HG03442 (cell line): Measurements from ENCODE around the gene MAN1A2.

Experiments used
- ATAC-seq: cut with Tn5 transposase; IDR thresholded peaks from one replicate; pipeline ENCODE4 v1.9.1; 2021; ENCODE audit warnings: mild to moderate bottlenecking, moderate library complexity; ENCODE audit not compliant: unreplicated experiment

MAN1A2 gene

GRCh38 chr1:117573386-117574023, 206.3 kb downstream of the MAN1A2 start:
- ATAC-seq: no peak

- no peak for ATAC-seq
Measured at GRCh38 chr1:117574161-117574835, 207.0 kb downstream of the MAN1A2 start.

- ATAC-seq: no peak
Measured at GRCh38 chr1:117575586-117576225, 208.5 kb downstream of the MAN1A2 start.

- ATAC-seq: no peak
Measured at GRCh38 chr1:117576236-117576635, 209.0 kb downstream of the MAN1A2 start.

GRCh38 chr1:117577191-117577885, 210.1 kb downstream of the MAN1A2 start:
- ATAC-seq: no peak

GRCh38 chr1:117578466-117578865, 211.2 kb downstream of the MAN1A2 start:
- no peak for ATAC-seq
